HCT116 (cell line): ENCODE data around the gene NLRC5. TPM values are rescaled to one million over a fixed set of nuclear protein-coding genes. Genes with fewer than 3 reads are reported as not detected.

ENCODE experiments used
- ATAC-seq: fragments of 200-7000 bp; cut with Tn5 transposase; 2 replicates; pipeline ENCODE4 v1.9.1; 2020; ENCODE audit warnings: mild to moderate bottlenecking, moderate library complexity
- BruUV-seq: library from RNA; stranded (reverse); fragments of 400-500 nt; replicated peaks from 2 replicates; lab custom pipeline; 2021; lab: Mats Ljungman, UMichigan
- CTCF ChIA-PET: fragments of 300-600 bp; sonication (Branson Sonifier 250); formaldehyde crosslinking; loops from one replicate; lab custom pipeline; 2021; ENCODE audit warnings: antibody characterized with exemption; lab: Charles Lee
- POLR2A ChIA-PET: fragments of 300-600, 350-600 bp; sonication (Branson Sonifier 250); formaldehyde crosslinking; loops from one replicate; lab custom pipeline; 2021; ENCODE audit warnings: antibody characterized with exemption; lab: Charles Lee
- RAD21 ChIA-PET, 2 experiments: fragments of 300-600 bp; sonication (Branson Sonifier 250); formaldehyde crosslinking; loops; one replicate each; lab custom pipeline; 2023; ENCODE audit warnings: low total read pairs in 2 of 2; ENCODE audit not compliant: uncharacterized antibody in 2 of 2, unreplicated experiment in 2 of 2, low non-redundant PET in 1 of 2; lab: Charles Lee
- DNase-seq: peaks from one replicate; pipeline ENCODE4 v3.0.0-alpha.2; 2010; ENCODE audit warnings: low read depth, low spot score
- H2AFZ ChIP-seq: fragments of 200-600 bp; shearing (Covaris generic), sonication (generic); 2 replicates; pipeline ENCODE4 v1.6.1; 2017; ENCODE audit warnings: low read depth, mixed run types, mixed read lengths, antibody characterized with exemption, low read length; ENCODE audit not compliant: poor library complexity, severe bottlenecking
- H3K27ac ChIP-seq: 2 replicates; pipeline ENCODE4 v1.5.1; 2012; ENCODE audit warnings: low read depth, low read length
- H3K27me3 ChIP-seq: fragments of 200-600 bp; sonication (generic); 2 replicates; pipeline ENCODE4 v1.6.1; 2016; ENCODE audit warnings: mixed run types, low read length, mixed read lengths; ENCODE audit not compliant: insufficient read depth
- H3K36me3 ChIP-seq, 2 experiments: fragments of 200-500 bp in 1 of 2; fragments of 200-600 bp in 1 of 2; sonication (Bioruptor generic) in 1 of 2; sonication (generic) in 1 of 2; 2 replicates each; pipeline versions ENCODE4 v1.5.1 to v1.6.1; 2014 to 2016; ENCODE audit warnings: low read length in 2 of 2, inconsistent platforms in 1 of 2, mixed read lengths in 1 of 2, mixed run types in 1 of 2; ENCODE audit not compliant: insufficient read depth in 2 of 2, control insufficient read depth in 1 of 2
- H3K4me1 ChIP-seq, 2 experiments: fragments of 200-600 bp in 1 of 2; sonication (generic) in 1 of 2; 2 replicates each; pipeline versions ENCODE4 v1.5.1 to v1.6.1; 2012 to 2017; ENCODE audit warnings: low read length in 2 of 2, inconsistent platforms in 1 of 2, mild to moderate bottlenecking in 1 of 2, mixed read lengths in 1 of 2, mixed run types in 1 of 2, moderate library complexity in 1 of 2; ENCODE audit not compliant: insufficient read depth in 2 of 2, control insufficient read depth in 1 of 2
- H3K4me2 ChIP-seq: fragments of 200-600 bp; sonication (generic); 2 replicates; pipeline ENCODE4 v1.6.1; 2017; ENCODE audit warnings: mixed run types, low read length, mixed read lengths
- H3K4me3 ChIP-seq, 2 experiments: fragments of 200-600 bp in 1 of 2; sonication (generic) in 1 of 2; replicated peaks in 1 of 2; 2 replicates each; pipeline ENCODE4 v1.5.1; 2011 to 2016; ENCODE audit warnings: low read length in 2 of 2, control low read depth in 1 of 2, low read depth in 1 of 2, mild to moderate bottlenecking in 1 of 2, mixed read lengths in 1 of 2, mixed run types in 1 of 2
- H3K79me2 ChIP-seq: fragments of 200-600 bp; sonication (generic); 2 replicates; pipeline ENCODE4 v1.6.1; 2017; ENCODE audit warnings: mild to moderate bottlenecking, mixed run types, low read length, moderate library complexity, mixed read lengths; ENCODE audit not compliant: insufficient read depth
- H3K9ac ChIP-seq: fragments of 200-600 bp; sonication (generic); 2 replicates; pipeline ENCODE4 v1.6.1; 2016; ENCODE audit warnings: low read length, mixed read lengths
- H3K9me2 ChIP-seq: fragments of 200-600 bp; sonication (generic), shearing (Covaris generic); 2 replicates; pipeline ENCODE4 v1.6.1; 2017; ENCODE audit warnings: mixed run types, mild to moderate bottlenecking, moderate library complexity; ENCODE audit not compliant: insufficient read depth
- H3K9me3 ChIP-seq, 2 experiments: fragments of 200-500 bp in 1 of 2; fragments of 200-600 bp in 1 of 2; sonication (Bioruptor generic) in 1 of 2; sonication (generic) in 1 of 2; 2 replicates each; pipeline ENCODE4 v1.6.1; 2014 to 2017; ENCODE audit warnings: low read length in 2 of 2, mixed read lengths in 2 of 2, inconsistent platforms in 1 of 2, low read depth in 1 of 2, mild to moderate bottlenecking in 1 of 2, mixed run types in 1 of 2, moderate library complexity in 1 of 2; ENCODE audit not compliant: control insufficient read depth in 1 of 2, insufficient read depth in 1 of 2
- H4K20me1 ChIP-seq: fragments of 200-600 bp; sonication (generic), shearing (Covaris generic); 2 replicates; pipeline ENCODE4 v1.6.1; 2017; ENCODE audit warnings: mixed run types, mild to moderate bottlenecking, moderate library complexity; ENCODE audit not compliant: insufficient read depth
- CBX3 ChIP-seq: IDR thresholded peaks from 2 replicates; pipeline ENCODE4 v1.6.1; 2012; ENCODE audit warnings: low read depth
- CEBPB ChIP-seq: IDR thresholded peaks from 2 replicates; pipeline ENCODE4 v1.6.1; 2012; ENCODE audit warnings: low read depth
- EGR1 ChIP-seq: IDR thresholded peaks from 2 replicates; pipeline ENCODE4 v1.6.1; 2012; ENCODE audit warnings: low read depth
- ELF1 ChIP-seq: IDR thresholded peaks from 2 replicates; pipeline ENCODE4 v1.6.1; 2012; ENCODE audit warnings: low read depth, borderline replicate concordance
- EZH2 ChIP-seq: fragments of 200-600 bp; sonication (generic); IDR thresholded peaks from 2 replicates; pipeline ENCODE4 v1.6.1; 2017; ENCODE audit warnings: antibody characterized with exemption, mixed run types
- EZH2phosphoT487 ChIP-seq: fragments of 200-600 bp; IDR thresholded peaks from 2 replicates; pipeline ENCODE4 v1.6.1; 2018; ENCODE audit warnings: antibody characterized with exemption, borderline replicate concordance
- FOSL1 ChIP-seq: IDR thresholded peaks from 2 replicates; pipeline ENCODE4 v1.6.1; 2012; ENCODE audit warnings: low read depth
- JUND ChIP-seq: IDR thresholded peaks from 2 replicates; pipeline ENCODE4 v1.6.1; 2012
- POLR2A ChIP-seq: IDR thresholded peaks from 2 replicates; pipeline ENCODE4 v1.7.0; 2011; ENCODE audit warnings: borderline replicate concordance; ENCODE audit not compliant: insufficient read depth, insufficient read length; ENCODE audit errors: extremely low read depth
- POLR2AphosphoS5 ChIP-seq: IDR thresholded peaks from 2 replicates; pipeline ENCODE4 v1.6.1; 2011; ENCODE audit warnings: mild to moderate bottlenecking, low read depth, low read length, moderate library complexity
- RAD21 ChIP-seq: IDR thresholded peaks from 2 replicates; pipeline ENCODE4 v1.6.1; 2012; ENCODE audit warnings: low read depth, mild to moderate bottlenecking
- SIN3A ChIP-seq: IDR thresholded peaks from 2 replicates; pipeline ENCODE4 v1.6.1; 2012; ENCODE audit warnings: low read depth
- SP1 ChIP-seq: IDR thresholded peaks from 2 replicates; pipeline ENCODE4 v1.6.1; 2012; ENCODE audit warnings: low read depth
- SRF ChIP-seq: IDR thresholded peaks from 2 replicates; pipeline ENCODE4 v1.6.1; 2012; ENCODE audit warnings: low read depth
- TCF7L2 ChIP-seq: IDR thresholded peaks from 2 replicates; pipeline ENCODE4 v1.7.0; 2011; ENCODE audit warnings: borderline replicate concordance, inconsistent platforms; ENCODE audit not compliant: insufficient read depth, insufficient read length; ENCODE audit errors: extremely low read depth
- ZFX ChIP-seq: fragments of 450-650 bp; IDR thresholded peaks from 2 replicates; pipeline ENCODE4 v1.6.1; 2017
- intact Hi-C: fragments of 100-400 bp; cut with micrococcal nuclease; formaldehyde crosslinking; loops from 2 replicates; pipeline ENCODE4 v1.10.0; 2022
- total RNA-seq: library from RNA; stranded (reverse); gene quantifications from one replicate; pipeline ENCODE4 v1.2.1, GENCODE V29; 2021; ENCODE audit not compliant: unreplicated experiment
- TF ChIP-seq, protein P1 (sequence below), 3 experiments: fragments of 200-600 bp in 1 of 3; sonication (generic) in 1 of 3; IDR thresholded peaks in 2 of 3; conservative IDR thresholded peaks in 1 of 3; 2 replicates each; pipeline ENCODE4 v1.5.1; 2012 to 2017; ENCODE audit warnings: low read depth in 2 of 3, low read length in 2 of 3, antibody characterized with exemption in 1 of 3, borderline replicate concordance in 1 of 3, control low read depth in 1 of 3, mild to moderate bottlenecking in 1 of 3, mixed read lengths in 1 of 3, mixed run types in 1 of 3, moderate library complexity in 1 of 3; ENCODE audit not compliant: insufficient read depth in 1 of 3
- TF ChIP-seq, protein P2 (sequence below): IDR thresholded peaks from 2 replicates; pipeline ENCODE4 v1.6.1; 2012
- TF ChIP-seq, protein P3 (sequence below): IDR thresholded peaks from 2 replicates; pipeline ENCODE4 v1.6.1; 2012; ENCODE audit warnings: low read depth
- TF ChIP-seq, protein P4 (sequence below): IDR thresholded peaks from 2 replicates; pipeline ENCODE4 v1.6.1; 2012

Gene NLRC5
- total RNA-seq, 1 experiment from 2014 or later: 10.4 TPM

DNA sequence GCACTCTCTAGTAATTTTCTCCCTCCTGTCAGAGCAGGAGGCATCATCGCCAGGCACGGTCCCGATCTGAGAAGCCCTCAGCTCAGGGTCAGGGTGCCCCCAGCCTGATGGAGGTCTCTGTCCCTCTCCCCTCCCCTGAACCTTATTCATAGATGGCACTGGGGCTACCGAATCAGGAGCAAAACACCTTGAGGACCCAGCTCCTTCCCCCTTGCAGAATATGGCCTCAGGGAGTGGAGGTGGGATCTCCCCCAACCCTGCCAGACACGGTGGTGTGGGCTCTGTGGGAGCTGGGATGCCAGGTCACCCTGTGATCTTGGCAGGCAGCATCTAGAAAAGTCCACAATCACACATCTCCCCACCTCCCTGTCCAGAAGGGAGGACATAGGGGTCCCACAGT is 105.6 kb downstream of the NLRC5 start:
- H3K27ac ChIP-seq: no peak overlapping the region
- H3K9me3 ChIP-seq: no peaks in the 10 kb centered on the region

More for the DNA sequence above, 105.6 kb downstream of the NLRC5 start:
- H3K36me3 ChIP-seq: no peaks in the 10 kb centered on the region
- H3K9ac ChIP-seq: no peak overlapping the region
- H3K4me3 ChIP-seq: no peak overlapping the region
- no peaks in the 10 kb centered on the region for H3K27me3 ChIP-seq
- ATAC-seq: no peak
- no peaks in the 10 kb centered on the region for H4K20me1 ChIP-seq
- ChIA-PET CTCF (interaction anchor here (2.0 kb wide), 1 partner anchor 10 kb away, joined by 5 read pairs; no protein-coding TSS in a partner anchor), POLR2A (no interaction called here)
- H3K9me2 ChIP-seq: no peaks in the 10 kb centered on the region
- H3K4me1 ChIP-seq: peaks cover 21 to 42% of the 10 kb centered on the region in 2 experiments
- no peak for DNase-seq
- no peak overlapping the region for H2AFZ ChIP-seq
- H3K4me2 ChIP-seq: no peak overlapping the region
- peaks cover 20% of the 10 kb centered on the region; the same call in 1 of the 2 replicates for H3K79me2 ChIP-seq
- intact Hi-C loops: no loop called here
- BruUV-seq: no TSS peak
- no peak for TF ChIP-seq JUND
- TF ChIP-seq, protein P1, sequence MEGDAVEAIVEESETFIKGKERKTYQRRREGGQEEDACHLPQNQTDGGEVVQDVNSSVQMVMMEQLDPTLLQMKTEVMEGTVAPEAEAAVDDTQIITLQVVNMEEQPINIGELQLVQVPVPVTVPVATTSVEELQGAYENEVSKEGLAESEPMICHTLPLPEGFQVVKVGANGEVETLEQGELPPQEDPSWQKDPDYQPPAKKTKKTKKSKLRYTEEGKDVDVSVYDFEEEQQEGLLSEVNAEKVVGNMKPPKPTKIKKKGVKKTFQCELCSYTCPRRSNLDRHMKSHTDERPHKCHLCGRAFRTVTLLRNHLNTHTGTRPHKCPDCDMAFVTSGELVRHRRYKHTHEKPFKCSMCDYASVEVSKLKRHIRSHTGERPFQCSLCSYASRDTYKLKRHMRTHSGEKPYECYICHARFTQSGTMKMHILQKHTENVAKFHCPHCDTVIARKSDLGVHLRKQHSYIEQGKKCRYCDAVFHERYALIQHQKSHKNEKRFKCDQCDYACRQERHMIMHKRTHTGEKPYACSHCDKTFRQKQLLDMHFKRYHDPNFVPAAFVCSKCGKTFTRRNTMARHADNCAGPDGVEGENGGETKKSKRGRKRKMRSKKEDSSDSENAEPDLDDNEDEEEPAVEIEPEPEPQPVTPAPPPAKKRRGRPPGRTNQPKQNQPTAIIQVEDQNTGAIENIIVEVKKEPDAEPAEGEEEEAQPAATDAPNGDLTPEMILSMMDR (IDR thresholded peaks at IDR 0.05 in 2 of 3, conservative IDR thresholded peaks at IDR 0.05 in 1 of 3; ENCODE audit: borderline replicate concordance in 1 of 3, insufficient read depth in 1 of 3, low read depth in 2 of 3, low read length in 2 of 3): no peak
- TF ChIP-seq EGR1: no peak
- no peak for TF ChIP-seq EZH2phosphoT487
- TF ChIP-seq SP1: no peak
- no peak for TF ChIP-seq CEBPB
- TF ChIP-seq FOSL1: no peak
- TF ChIP-seq TCF7L2: no peak
- TF ChIP-seq SRF: no peak
- TF ChIP-seq ZFX: no peak
- no peak for TF ChIP-seq RAD21
- TF ChIP-seq, protein P2, sequence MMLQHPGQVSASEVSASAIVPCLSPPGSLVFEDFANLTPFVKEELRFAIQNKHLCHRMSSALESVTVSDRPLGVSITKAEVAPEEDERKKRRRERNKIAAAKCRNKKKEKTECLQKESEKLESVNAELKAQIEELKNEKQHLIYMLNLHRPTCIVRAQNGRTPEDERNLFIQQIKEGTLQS: no peak
- TF ChIP-seq POLR2AphosphoS5: no peak
- TF ChIP-seq, protein P3, sequence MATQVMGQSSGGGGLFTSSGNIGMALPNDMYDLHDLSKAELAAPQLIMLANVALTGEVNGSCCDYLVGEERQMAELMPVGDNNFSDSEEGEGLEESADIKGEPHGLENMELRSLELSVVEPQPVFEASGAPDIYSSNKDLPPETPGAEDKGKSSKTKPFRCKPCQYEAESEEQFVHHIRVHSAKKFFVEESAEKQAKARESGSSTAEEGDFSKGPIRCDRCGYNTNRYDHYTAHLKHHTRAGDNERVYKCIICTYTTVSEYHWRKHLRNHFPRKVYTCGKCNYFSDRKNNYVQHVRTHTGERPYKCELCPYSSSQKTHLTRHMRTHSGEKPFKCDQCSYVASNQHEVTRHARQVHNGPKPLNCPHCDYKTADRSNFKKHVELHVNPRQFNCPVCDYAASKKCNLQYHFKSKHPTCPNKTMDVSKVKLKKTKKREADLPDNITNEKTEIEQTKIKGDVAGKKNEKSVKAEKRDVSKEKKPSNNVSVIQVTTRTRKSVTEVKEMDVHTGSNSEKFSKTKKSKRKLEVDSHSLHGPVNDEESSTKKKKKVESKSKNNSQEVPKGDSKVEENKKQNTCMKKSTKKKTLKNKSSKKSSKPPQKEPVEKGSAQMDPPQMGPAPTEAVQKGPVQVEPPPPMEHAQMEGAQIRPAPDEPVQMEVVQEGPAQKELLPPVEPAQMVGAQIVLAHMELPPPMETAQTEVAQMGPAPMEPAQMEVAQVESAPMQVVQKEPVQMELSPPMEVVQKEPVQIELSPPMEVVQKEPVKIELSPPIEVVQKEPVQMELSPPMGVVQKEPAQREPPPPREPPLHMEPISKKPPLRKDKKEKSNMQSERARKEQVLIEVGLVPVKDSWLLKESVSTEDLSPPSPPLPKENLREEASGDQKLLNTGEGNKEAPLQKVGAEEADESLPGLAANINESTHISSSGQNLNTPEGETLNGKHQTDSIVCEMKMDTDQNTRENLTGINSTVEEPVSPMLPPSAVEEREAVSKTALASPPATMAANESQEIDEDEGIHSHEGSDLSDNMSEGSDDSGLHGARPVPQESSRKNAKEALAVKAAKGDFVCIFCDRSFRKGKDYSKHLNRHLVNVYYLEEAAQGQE: no peak
- no peak for TF ChIP-seq EZH2
- TF ChIP-seq ELF1: no peak
- TF ChIP-seq, protein P4, sequence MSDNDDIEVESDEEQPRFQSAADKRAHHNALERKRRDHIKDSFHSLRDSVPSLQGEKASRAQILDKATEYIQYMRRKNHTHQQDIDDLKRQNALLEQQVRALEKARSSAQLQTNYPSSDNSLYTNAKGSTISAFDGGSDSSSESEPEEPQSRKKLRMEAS: no peak
- TF ChIP-seq SIN3A: no peak
- no peak for TF ChIP-seq POLR2A
- no peak for TF ChIP-seq CBX3
- TF ChIP-seq, all 23 proteins: peak for 0
- RAD21 ChIA-PET: no interaction called here
